MCF 10A (cell line): ENCODE data around the gene INTS15. TPM values are rescaled to one million over a fixed set of nuclear protein-coding genes. Genes with fewer than 3 reads are reported as not detected.

ENCODE experiments used
- BruUV-seq: library from RNA; stranded (reverse); fragments of 400-500 nt; replicated peaks from 2 replicates; lab custom pipeline; 2021; lab: Mats Ljungman, UMichigan
- CTCF ChIA-PET: fragments of 300-600 bp; sonication (Branson Sonifier 250); formaldehyde crosslinking; extraction: SDS; loops from one replicate; lab custom pipeline; 2021; ENCODE audit warnings: antibody characterized with exemption, inconsistent platforms; lab: Yijun Ruan, JAX
- POLR2A ChIA-PET: fragments of 300-600, 350-650 bp; sonication (Branson Sonifier 250); formaldehyde crosslinking; extraction: SDS; loops from one replicate; lab custom pipeline; 2020; ENCODE audit warnings: antibody characterized with exemption, inconsistent platforms; lab: Yijun Ruan, JAX
- DNase-seq: peaks from one replicate; pipeline ENCODE4 v3.0.0-alpha.2; 2018; ENCODE audit not compliant: unreplicated experiment
- H3K27ac Mint-ChIP-seq: one replicate; pipeline ENCODE4 v1.8.0; 2022; ENCODE audit warnings: mild to moderate bottlenecking, low read depth, mixed read lengths; ENCODE audit not compliant: unreplicated experiment
- H3K27me3 Mint-ChIP-seq: one replicate; pipeline ENCODE4 v1.8.0; 2022; ENCODE audit warnings: mixed read lengths; ENCODE audit not compliant: insufficient read depth, unreplicated experiment
- H3K36me3 Mint-ChIP-seq: one replicate; pipeline ENCODE4 v1.8.0; 2022; ENCODE audit warnings: mild to moderate bottlenecking, moderate library complexity, mixed read lengths; ENCODE audit not compliant: insufficient read depth, unreplicated experiment
- H3K4me1 Mint-ChIP-seq: one replicate; pipeline ENCODE4 v1.8.0; 2022; ENCODE audit warnings: mixed read lengths; ENCODE audit not compliant: insufficient read depth, unreplicated experiment
- H3K4me3 Mint-ChIP-seq: one replicate; pipeline ENCODE4 v1.8.0; 2022; ENCODE audit warnings: mild to moderate bottlenecking, moderate library complexity, mixed read lengths; ENCODE audit not compliant: unreplicated experiment
- H3K9me3 Mint-ChIP-seq: one replicate; pipeline ENCODE4 v1.8.0; 2022; ENCODE audit warnings: mixed read lengths; ENCODE audit not compliant: unreplicated experiment
- CTCF ChIP-seq: fragments of 200-600 bp; IDR thresholded peaks from one replicate; pipeline ENCODE4 v1.8.0; 2022; ENCODE audit warnings: antibody characterized with exemption, mild to moderate bottlenecking; ENCODE audit not compliant: unreplicated experiment
- intact Hi-C: fragments of 100-400 bp; cut with micrococcal nuclease; formaldehyde crosslinking; loops from 2 replicates; pipeline ENCODE4 v1.14.1; 2022
- total RNA-seq: library from RNA; stranded (reverse); gene quantifications from 2 replicates; pipeline ENCODE4 v1.2.3, GENCODE V29; 2022

The INTS15 gene
- total RNA-seq, 1 experiment from 2014 or later, result 26.5 TPM

- DNase-seq, result no peak
- POLR2A ChIA-PET, result no interaction called here
- H3K36me3 Mint-ChIP-seq, result peaks cover 71% of the 10 kb centered on the region
- no peak overlapping the region for H3K27ac Mint-ChIP-seq
- TF ChIP-seq CTCF, result no peak
- BruUV-seq, result no TSS peak
- no peak overlapping the region for H3K4me3 Mint-ChIP-seq
- intact Hi-C loops, result no loop called here
- no peaks in the 10 kb centered on the region for H3K4me1 Mint-ChIP-seq
- H3K9me3 Mint-ChIP-seq, result no peaks in the 10 kb centered on the region
- no peaks in the 10 kb centered on the region for H3K27me3 Mint-ChIP-seq
- CTCF ChIA-PET, result interaction anchor here (0.6 kb wide), 1 partner anchor 342 kb away, joined by 4 read pairs; no protein-coding TSS in a partner anchor
Observed at GRCh38 chr7:6647541-6647940, 57.7 kb downstream of the INTS15 start.

GRCh38 chr7:6648066-6648814, 58.4 kb downstream of the INTS15 start:
- ChIA-PET CTCF (no interaction called here), POLR2A (no interaction called here)
- Mint-ChIP-seq H3K4me3 (no peak overlapping the region), H3K36me3 (peaks cover 71% of the 10 kb centered on the region), H3K27me3 (no peaks in the 10 kb centered on the region), H3K9me3 (no peaks in the 10 kb centered on the region), H3K27ac (no peak overlapping the region), H3K4me1 (no peaks in the 10 kb centered on the region)
- no peak for DNase-seq
- TF ChIP-seq CTCF, result no peak
- intact Hi-C loops, result no loop called here
- no TSS peak for BruUV-seq

- Mint-ChIP-seq H3K36me3 (peaks cover 70% of the 10 kb centered on the region), H3K4me1 (no peaks in the 10 kb centered on the region), H3K9me3 (no peaks in the 10 kb centered on the region), H3K27me3 (no peaks in the 10 kb centered on the region), H3K4me3 (no peak overlapping the region), H3K27ac (no peak overlapping the region)
- intact Hi-C loops, result no loop called here
- DNase-seq, result no peak
- ChIA-PET POLR2A (no interaction called here), CTCF (no interaction called here)
- no TSS peak for BruUV-seq
- no peak for TF ChIP-seq CTCF
Observed at GRCh38 chr7:6648815-6649104, 58.9 kb downstream of the INTS15 start.

- Mint-ChIP-seq H3K9me3 (no peaks in the 10 kb centered on the region), H3K4me3 (no peak overlapping the region), H3K36me3 (peaks cover 64% of the 10 kb centered on the region), H3K4me1 (no peaks in the 10 kb centered on the region), H3K27ac (no peak overlapping the region), H3K27me3 (no peaks in the 10 kb centered on the region)
- BruUV-seq, result no TSS peak
- TF ChIP-seq CTCF, result no peak
- ChIA-PET POLR2A (no interaction called here), CTCF (interaction anchor here (0.6 kb wide), 1 partner anchor 33 kb away, joined by 3 read pairs; no protein-coding TSS in a partner anchor)
- DNase-seq, result no peak
- intact Hi-C loops, result no loop called here
Observed at GRCh38 chr7:6649241-6649961, 59.6 kb downstream of the INTS15 start.
